Ectodermal cell (in vitro differentiated cells): ENCODE results near the gene TREM1.

Source experiments
- H3K27ac ChIP-seq: 2 replicates; pipeline ENCODE4 v1.7.0; 2013; ENCODE audit warnings: mild to moderate bottlenecking, low read depth, low read length; ENCODE audit not compliant: insufficient read depth, poor library complexity, severe bottlenecking
- H3K27me3 ChIP-seq: 2 replicates; pipeline ENCODE4 v1.7.0; 2013; ENCODE audit warnings: mild to moderate bottlenecking, low read length; ENCODE audit not compliant: insufficient read depth, control insufficient read depth, poor library complexity, severe bottlenecking
- H3K36me3 ChIP-seq: one replicate; pipeline ENCODE4 v1.7.0; 2013; ENCODE audit warnings: low read length; ENCODE audit not compliant: control insufficient read depth, insufficient read depth
- H3K4me1 ChIP-seq: one replicate; pipeline ENCODE4 v1.7.0; 2013; ENCODE audit warnings: low read length; ENCODE audit not compliant: control insufficient read depth, insufficient read depth
- H3K4me3 ChIP-seq: 2 replicates; pipeline ENCODE4 v1.7.0; 2013; ENCODE audit warnings: low read depth, low read length, control low read depth; ENCODE audit not compliant: insufficient read depth
- H3K9me3 ChIP-seq: 2 replicates; pipeline ENCODE4 v1.7.0; 2013; ENCODE audit warnings: mild to moderate bottlenecking, low read length, moderate library complexity; ENCODE audit not compliant: control insufficient read depth
- WGBS, 2 experiments: methylation state at CpG; one replicate each; pipeline ENCODE4 v1.1.7; 2013; ENCODE audit warnings: missing lambda C conversion rate in 2 of 2; 5-methylcytosine and 5-hydroxymethylcytosine counted together

The TREM1 gene

GRCh38 chr6:41277605-41278004 lies 8.9 kb downstream of the TREM1 start:
- Histone ChIP-seq H3K4me3 (no peak overlapping the region), H3K4me1 (no peaks in the 10 kb centered on the region), H3K27ac (no peak overlapping the region), H3K36me3 (no peaks in the 10 kb centered on the region), H3K27me3 (no peaks in the 10 kb centered on the region), H3K9me3 (no peaks in the 10 kb centered on the region)
- WGBS, 2 experiments, result 85 to 95% methylated on average over 2 of the region's 2 CpGs

- H3K4me1 ChIP-seq, result no peaks in the 10 kb centered on the region
Measured at GRCh38 chr6:41275489-41275888, 11.0 kb downstream of the TREM1 start.

GRCh38 chr6:41274256-41274655 lies 12.2 kb downstream of the TREM1 start:
- no peak overlapping the region for H3K4me3 ChIP-seq
- no peak overlapping the region for H3K27ac ChIP-seq
- WGBS, 2 experiments, result 94 to 96% methylated on average over 2 of the region's 2 CpGs
- no peaks in the 10 kb centered on the region for H3K4me1 ChIP-seq
- H3K27me3 ChIP-seq, result no peaks in the 10 kb centered on the region
- H3K36me3 ChIP-seq, result no peaks in the 10 kb centered on the region
- no peaks in the 10 kb centered on the region for H3K9me3 ChIP-seq

More at GRCh38 chr6:41275489-41275888, 11.0 kb downstream of the TREM1 start:
- Histone ChIP-seq H3K36me3 (no peaks in the 10 kb centered on the region), H3K9me3 (no peaks in the 10 kb centered on the region), H3K27ac (no peak overlapping the region), H3K4me3 (no peak overlapping the region), H3K27me3 (no peaks in the 10 kb centered on the region)
- WGBS, 2 experiments, result 92 to 93% methylated on average over 4 of the region's 4 CpGs

- 79 to 91% methylated on average over 2 to 5 of the region's 5 CpGs for WGBS, 2 experiments
- H3K9me3 ChIP-seq, result no peaks in the 10 kb centered on the region
- no peaks in the 10 kb centered on the region for H3K27me3 ChIP-seq
Measured at GRCh38 chr6:41273714-41274113, 12.8 kb downstream of the TREM1 start.

GRCh38 chr6:41272591-41273240 lies 13.8 kb downstream of the TREM1 start:
- Histone ChIP-seq H3K27ac (no peak overlapping the region), H3K4me1 (no peaks in the 10 kb centered on the region), H3K4me3 (no peak overlapping the region), H3K27me3 (no peaks in the 10 kb centered on the region), H3K36me3 (no peaks in the 10 kb centered on the region), H3K9me3 (no peaks in the 10 kb centered on the region)
- WGBS, 2 experiments, result 94 to 96% methylated on average over 5 of the region's 5 CpGs

More at GRCh38 chr6:41273714-41274113, 12.8 kb downstream of the TREM1 start:
- no peaks in the 10 kb centered on the region for H3K36me3 ChIP-seq
- H3K4me1 ChIP-seq, result no peaks in the 10 kb centered on the region
- no peak overlapping the region for H3K4me3 ChIP-seq
- H3K27ac ChIP-seq, result no peak overlapping the region

- Histone ChIP-seq H3K27me3 (no peaks in the 10 kb centered on the region), H3K4me1 (no peaks in the 10 kb centered on the region), H3K4me3 (no peak overlapping the region), H3K36me3 (no peaks in the 10 kb centered on the region), H3K9me3 (no peaks in the 10 kb centered on the region), H3K27ac (no peak overlapping the region)
- WGBS, 2 experiments, result 88 to 92% methylated on average over 7 of the region's 7 CpGs
Measured at GRCh38 chr6:41271901-41272395, 14.5 kb downstream of the TREM1 start.

GRCh38 chr6:41269716-41270115 lies 16.8 kb downstream of the TREM1 start:
- Histone ChIP-seq H3K4me3 (no peak overlapping the region), H3K36me3 (no peaks in the 10 kb centered on the region), H3K9me3 (no peaks in the 10 kb centered on the region), H3K4me1 (no peaks in the 10 kb centered on the region), H3K27ac (no peak overlapping the region), H3K27me3 (no peaks in the 10 kb centered on the region)
- 90 to 91% methylated on average over 4 of the region's 4 CpGs for WGBS, 2 experiments

GRCh38 chr6:41269166-41269565 lies 17.3 kb downstream of the TREM1 start:
- H3K36me3 ChIP-seq, result no peaks in the 10 kb centered on the region
- no peak overlapping the region for H3K4me3 ChIP-seq
- WGBS, 2 experiments, result 93 to 94% methylated on average over 2 of the region's 2 CpGs

GRCh38 chr6:41268478-41268877 lies 18.0 kb downstream of the TREM1 start:
- H3K36me3 ChIP-seq, result no peaks in the 10 kb centered on the region
- H3K9me3 ChIP-seq, result no peaks in the 10 kb centered on the region
- H3K27ac ChIP-seq, result no peak overlapping the region
- no peaks in the 10 kb centered on the region for H3K4me1 ChIP-seq
- H3K27me3 ChIP-seq, result no peaks in the 10 kb centered on the region
- H3K4me3 ChIP-seq, result no peak overlapping the region

More at GRCh38 chr6:41269166-41269565, 17.3 kb downstream of the TREM1 start:
- H3K4me1 ChIP-seq, result no peaks in the 10 kb centered on the region
- H3K9me3 ChIP-seq, result no peaks in the 10 kb centered on the region
- no peak overlapping the region for H3K27ac ChIP-seq
- H3K27me3 ChIP-seq, result no peaks in the 10 kb centered on the region

- H3K9me3 ChIP-seq, result no peaks in the 10 kb centered on the region
- H3K4me1 ChIP-seq, result no peaks in the 10 kb centered on the region
- H3K4me3 ChIP-seq, result no peak overlapping the region
- no peaks in the 10 kb centered on the region for H3K27me3 ChIP-seq
- no peaks in the 10 kb centered on the region for H3K36me3 ChIP-seq
- no peak overlapping the region for H3K27ac ChIP-seq
Measured at GRCh38 chr6:41266541-41266940, 19.9 kb downstream of the TREM1 start.
